GM19397 (cell line): ENCODE measurements around the gene DHX36.

ENCODE experiments used
- ATAC-seq: cut with Tn5 transposase; IDR thresholded peaks from one replicate; pipeline ENCODE4 v1.9.1; 2021; ENCODE audit warnings: mild to moderate bottlenecking, moderate library complexity; ENCODE audit not compliant: unreplicated experiment

The DHX36 gene

DNA sequence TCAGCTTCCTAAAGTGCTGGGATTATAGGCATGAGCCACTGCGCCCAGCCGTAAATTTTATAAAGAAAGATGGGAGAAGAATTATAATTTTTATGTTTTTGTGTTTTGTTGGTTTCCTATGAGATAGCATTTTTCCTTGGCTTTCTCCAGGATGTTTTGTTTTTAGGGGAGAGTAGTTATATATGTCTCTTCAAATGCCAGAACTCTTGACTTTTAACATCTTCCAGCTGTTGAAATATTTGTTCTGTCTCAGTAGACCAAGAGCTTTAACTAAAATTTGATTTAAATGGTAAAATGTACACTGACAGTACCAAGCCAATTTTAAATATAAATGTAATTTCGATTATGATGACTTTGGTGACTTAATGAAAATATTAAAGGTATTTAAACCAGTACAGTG lies 96.8 kb downstream of the DHX36 start:
- no peak for ATAC-seq

GRCh38 chr3:154225536-154225935 lies 98.8 kb downstream of the DHX36 start:
- no peak for ATAC-seq

- no peak for ATAC-seq
Observed at GRCh38 chr3:154224866-154225265, 99.4 kb downstream of the DHX36 start.

DNA sequence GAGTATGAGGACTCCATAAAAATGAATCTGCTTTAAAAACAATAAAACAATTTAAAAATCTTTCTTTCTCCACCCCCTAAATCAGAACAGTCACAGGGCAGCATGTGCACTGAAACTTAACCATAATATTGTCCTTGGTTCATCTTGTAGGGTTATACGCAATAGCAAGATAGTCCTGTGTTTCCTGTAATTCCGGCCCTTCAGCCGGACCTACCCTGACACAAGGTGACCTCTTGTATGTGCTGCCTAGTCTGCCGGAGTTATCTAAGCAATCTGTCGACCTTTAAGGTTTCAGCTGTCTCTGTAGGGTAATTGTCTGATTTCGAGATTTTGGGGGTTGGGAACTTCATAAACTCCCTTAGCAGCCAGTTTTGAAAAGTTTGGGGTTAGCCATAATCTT lies 99.9 kb downstream of the DHX36 start:
- ATAC-seq: no peak

GRCh38 chr3:154223519-154223918 lies 100.8 kb downstream of the DHX36 start:
- ATAC-seq: no peak
